GDM1 (cell line): Measurements from ENCODE around the gene ADCY9.

Experiments used
- DNase-seq: peaks from one replicate; lab custom pipeline; 2025; lab: John Stamatoyannopoulos, UW

The ADCY9 gene

GRCh38 chr16:4032768-4033167 is 83.5 kb downstream of the ADCY9 start:
- peak; percentile 17 for DNase-seq

DNA sequence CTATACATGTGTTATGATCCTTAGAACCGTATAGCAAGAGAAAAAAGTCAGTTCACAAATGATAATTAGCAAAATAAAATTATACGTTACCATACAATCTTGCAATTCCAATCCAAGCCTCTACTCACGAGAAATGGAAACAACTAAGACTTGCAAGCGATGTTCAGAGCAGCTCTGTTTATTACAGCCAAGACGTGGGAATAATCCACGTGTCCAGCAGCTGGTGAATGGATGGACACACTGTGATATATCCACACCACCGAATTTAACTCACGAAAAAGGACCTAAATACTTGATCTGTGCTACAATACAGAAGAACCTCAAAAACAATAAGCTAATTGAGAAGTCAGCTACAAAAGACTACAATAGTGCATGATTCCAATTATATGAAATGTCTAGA is 88.1 kb downstream of the ADCY9 start:
- no peak for DNase-seq

DNA sequence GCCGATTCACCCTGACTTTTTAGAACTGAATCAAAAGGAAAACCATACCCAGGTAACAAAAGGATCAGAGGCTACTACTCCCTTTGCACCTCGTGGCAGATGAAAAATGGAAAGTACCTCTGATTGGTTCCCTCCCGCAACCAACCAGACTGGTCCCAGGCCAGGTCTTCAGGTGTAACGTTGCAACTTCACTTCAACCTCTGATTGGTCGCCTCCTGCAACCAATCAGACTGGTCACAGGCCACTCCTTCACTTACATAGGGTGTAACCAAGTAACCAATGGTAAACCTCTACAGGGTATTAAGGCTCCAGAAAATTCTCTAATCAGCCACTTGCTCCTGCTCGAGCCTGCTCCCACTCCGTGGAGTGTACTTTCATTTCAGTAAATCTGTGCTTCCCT is 89.4 kb downstream of the ADCY9 start:
- DNase-seq, result no peak

GRCh38 chr16:4025428-4025827 is 90.8 kb downstream of the ADCY9 start:
- DNase-seq, result no peak

DNA sequence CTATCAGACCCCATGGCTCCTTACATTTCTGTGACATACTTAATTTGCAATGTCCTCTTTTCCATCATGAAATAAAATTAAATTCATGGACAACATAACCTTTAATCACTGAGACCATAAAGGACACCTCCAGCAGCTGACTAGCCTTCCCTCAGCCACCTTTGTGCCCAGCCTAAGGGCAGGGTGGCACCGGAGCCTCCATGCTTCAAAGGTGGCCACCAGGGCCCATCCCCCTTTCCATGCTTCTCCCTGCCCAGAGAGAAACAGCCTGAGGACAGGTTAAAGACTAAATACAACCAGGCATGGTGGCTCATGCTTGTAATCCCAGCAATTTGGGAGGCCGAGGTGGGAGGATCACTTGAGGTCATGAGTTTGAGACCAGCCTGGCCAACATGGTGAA is 94.3 kb downstream of the ADCY9 start:
- no peak for DNase-seq

GRCh38 chr16:4021070-4021779 is 95.0 kb downstream of the ADCY9 start:
- DNase-seq, result no peak

DNA sequence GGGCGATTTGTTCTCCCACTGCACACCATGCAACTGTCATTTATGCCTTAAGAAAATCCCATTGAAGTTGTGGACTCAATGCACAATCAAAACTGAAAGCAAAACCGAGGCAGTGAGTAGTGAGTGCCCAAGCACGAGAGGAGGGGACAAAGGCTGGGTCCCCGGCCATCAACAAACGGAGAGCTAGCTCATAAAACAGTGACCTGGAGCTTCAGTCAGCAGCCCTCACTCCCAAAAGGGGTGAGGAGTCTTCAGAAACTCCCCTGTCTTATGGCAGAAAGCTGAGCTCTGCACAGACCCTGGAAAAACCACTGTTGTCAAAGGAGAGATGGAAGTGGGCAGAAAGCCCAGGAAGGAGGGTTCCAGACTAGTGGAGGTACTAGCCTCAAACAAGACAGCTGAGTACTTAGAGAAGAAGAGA is 96.9 kb downstream of the ADCY9 start:
- DNase-seq, result no peak

GRCh38 chr16:4018391-4018790 is 97.9 kb downstream of the ADCY9 start:
- no peak for DNase-seq

DNA sequence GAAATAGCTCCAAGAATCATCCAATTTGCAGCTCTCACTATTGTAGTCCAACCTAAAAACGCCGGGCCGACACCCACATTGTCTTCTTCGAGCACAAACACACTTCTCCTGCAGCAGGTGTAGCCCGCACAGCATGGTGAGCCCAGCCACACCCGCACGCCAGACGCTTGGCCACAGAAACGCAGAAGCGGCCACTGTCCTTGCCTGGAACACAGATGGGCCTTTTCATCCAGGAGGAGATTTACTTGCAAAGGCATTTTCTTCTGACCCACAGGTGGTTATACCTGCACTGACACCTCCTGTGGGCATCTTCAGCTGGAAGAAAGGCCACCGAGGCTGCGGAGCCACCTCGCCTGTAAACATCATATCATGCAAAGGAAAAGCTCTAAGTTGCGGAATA is 98.4 kb downstream of the ADCY9 start:
- DNase-seq, result no peak

GRCh38 chr16:4016658-4017057 is 99.6 kb downstream of the ADCY9 start:
- DNase-seq, result no peak

DNA sequence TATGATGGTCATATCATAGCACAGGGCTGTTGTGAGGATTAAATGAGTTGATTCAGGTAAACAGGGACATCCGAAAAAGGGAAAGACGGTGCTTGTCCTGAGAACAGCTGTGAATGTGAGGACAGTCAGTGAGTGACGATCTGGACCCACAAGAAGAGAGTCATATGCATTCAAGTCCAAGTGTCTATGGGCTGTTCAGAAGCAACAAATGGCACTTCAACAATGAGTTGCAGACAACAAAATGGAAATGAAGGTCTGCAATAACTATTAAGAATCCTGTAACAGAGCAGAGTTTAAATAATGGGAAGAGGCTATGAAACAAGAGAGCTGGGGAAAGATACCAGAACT is 100.3 kb downstream of the ADCY9 start:
- no peak for DNase-seq

DNA sequence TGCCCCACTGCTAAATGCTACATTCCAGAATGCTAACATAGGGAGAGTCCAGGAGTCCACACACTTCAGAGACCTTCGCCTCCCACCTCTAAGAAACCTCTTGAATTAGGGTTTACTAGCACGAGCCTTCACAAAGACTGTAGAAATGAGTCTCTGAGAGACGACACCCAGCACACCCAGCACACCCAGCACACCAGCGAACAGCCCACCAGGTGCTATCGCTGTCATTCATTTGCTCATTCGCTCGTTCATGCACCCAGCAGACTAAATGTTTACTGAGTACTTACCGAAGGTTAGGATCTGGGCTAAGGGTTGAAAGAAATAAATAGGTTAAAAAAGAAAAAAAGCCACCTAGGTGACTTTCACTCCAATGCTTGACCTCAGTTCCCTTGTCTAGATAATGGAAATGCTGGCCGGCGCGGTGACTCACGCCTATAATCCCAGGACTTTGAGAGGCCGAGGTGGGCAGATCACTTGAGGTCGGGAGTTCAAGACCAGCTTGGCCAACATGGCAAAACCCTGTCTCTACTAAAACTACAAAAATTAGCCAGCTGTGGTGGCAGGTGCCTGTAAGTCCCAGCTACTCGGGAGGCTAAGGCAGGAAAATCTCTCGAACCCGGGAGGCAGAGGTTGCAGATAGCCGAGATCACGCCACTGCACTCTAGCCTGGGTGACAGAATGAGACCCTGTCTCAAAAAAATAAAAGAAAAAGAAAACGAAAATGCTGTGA is 100.8 kb downstream of the ADCY9 start:
- no peak for DNase-seq

GRCh38 chr16:4011940-4012629 is 104.2 kb downstream of the ADCY9 start:
- DNase-seq, result no peak

DNA sequence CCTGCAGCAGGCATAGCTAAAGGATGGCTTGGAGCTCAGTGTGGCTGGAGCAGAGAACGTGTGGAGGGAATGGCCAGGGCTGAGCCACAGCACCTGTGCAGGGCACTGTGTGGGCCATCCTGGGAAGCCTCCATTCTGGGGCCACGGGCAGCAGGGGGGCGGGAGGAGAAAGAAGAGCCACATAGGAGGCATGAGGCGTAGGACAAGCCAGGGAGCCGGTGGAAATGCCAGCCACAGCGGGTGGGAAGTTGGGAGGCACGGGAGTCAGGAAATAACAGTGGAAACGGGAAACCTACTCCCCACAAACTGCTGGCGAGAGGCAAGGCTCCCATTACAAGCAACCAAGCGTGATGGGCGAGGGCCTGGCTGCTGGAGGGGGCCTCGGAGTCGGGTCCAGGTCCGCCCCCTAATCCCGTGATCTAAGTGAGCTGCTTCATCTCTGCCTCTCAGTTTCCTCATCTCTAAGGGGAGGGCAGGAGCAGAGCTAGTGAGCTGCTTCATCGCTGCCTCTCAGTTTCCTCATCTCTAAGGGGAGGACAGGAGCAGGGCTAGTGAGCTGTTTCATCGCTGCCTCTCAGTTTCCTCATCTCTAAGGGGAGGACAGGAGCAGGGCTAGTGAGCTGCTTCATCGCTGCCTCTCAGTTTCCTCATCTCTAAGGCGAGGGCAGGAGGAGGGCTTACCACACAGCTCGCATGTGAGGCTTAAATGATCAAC is 104.9 kb downstream of the ADCY9 start:
- DNase-seq, result no peak

DNA sequence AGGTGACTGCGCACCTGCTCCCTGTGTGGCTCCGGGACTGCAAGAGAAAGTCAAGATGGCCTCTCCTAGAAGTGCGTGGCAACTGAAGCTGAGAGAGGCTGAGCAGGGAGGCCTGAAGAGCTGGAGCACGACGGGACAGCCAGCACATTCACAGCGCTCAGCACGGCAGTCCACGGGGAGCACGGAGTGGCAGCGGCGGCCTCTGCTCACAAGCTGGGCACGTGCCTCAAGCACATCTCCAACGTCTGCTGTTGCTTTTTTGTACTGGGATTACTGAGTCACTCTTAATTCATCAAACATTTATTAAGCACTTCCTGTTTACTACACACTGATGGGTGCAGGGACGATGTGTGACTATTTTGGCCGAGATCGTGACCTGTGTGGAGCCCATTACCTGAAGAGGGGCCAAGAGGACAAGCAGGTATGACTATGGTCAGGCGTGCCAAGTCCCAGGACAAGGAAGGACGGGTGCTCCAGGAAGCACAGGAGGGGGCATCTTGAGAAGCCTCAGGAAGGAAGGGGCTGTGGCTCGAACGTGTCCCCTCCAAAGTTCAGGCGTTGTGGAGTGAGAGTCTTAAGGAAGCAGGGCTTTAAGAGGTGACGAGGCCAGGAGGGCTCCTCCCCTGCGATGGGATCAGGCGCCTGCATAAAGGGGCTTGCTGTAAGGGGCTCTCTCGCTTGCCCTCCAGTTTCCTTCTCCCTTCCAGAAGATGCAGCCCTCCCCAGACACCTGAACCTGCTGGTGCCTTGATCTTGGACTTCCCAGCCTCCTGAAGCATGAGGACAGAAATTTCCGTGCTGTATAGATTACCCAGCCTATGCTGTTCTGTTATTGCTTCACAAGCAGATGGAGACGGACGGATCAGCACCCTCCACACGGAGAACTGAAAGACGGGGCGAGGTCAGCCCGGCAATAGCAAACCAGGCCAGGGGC is 105.8 kb downstream of the ADCY9 start:
- no peak for DNase-seq

GRCh38 chr16:4009177-4009576 is 107.1 kb downstream of the ADCY9 start:
- DNase-seq, result no peak

GRCh38 chr16:4008116-4008515 is 108.1 kb downstream of the ADCY9 start:
- no peak for DNase-seq

DNA sequence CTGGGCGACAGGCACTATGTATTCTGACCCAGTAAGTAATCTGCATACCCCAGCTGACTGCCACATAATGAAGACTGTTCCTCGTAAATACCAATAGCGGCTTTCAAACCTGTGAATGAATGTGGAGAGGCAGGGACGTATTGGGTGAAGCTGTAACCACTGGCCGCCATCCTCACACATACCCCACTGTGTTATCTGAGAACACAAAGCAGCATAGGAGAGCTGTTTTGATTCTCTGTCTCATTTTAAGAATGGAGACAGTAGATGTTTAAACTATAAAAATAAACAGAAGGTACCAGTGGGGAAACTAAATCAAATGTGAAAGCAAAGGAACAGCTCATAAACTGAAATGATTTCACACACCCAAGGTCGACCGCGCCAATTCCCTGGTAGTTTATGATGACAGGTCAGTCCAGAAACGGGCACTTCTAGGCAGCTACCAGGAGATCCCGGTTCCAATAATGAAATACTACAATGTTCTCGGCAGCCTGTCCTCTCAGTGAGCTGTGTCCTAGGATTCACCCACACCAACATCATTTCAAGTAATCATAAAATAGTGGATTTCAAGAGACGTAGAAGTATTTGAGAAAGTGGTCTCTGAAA is 109.7 kb downstream of the ADCY9 start:
- DNase-seq, result no peak

- DNase-seq, result no peak
These were observed 110.5 kb downstream of the ADCY9 start for GRCh38 chr16:4005731-4006130.

DNA sequence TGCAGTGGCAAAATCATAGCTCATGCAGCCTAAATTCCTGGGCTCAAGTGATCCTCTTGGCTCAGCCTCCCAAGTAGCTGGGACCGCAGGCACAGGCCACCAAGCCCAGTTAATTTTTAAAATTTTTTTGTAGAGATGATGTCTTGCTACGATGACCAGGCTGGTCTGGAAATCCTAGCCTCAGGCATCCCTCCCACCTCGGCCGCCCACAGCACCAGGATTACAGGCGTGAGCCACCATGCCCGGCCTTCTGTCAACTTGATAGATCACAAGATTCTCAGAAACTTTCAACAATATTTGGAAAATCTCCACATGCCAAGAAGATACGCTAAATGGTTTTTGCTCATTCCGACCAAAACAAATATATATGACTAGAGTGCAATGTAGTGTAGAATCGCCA is 111.0 kb downstream of the ADCY9 start:
- DNase-seq, result no peak

GRCh38 chr16:4004206-4004605 is 112.0 kb downstream of the ADCY9 start:
- no peak for DNase-seq
